HepG2 (cell line): ENCODE results near the gene WASHC3. TPM values are rescaled to one million over a fixed set of nuclear protein-coding genes. Genes with fewer than 3 reads are reported as not detected.

Source experiments
- ARID2 ChIP-seq: sonication (generic); formaldehyde crosslinking; IDR thresholded peaks from 2 replicates; pipeline ENCODE4 v1.8.1; 2022; ENCODE audit warnings: mild to moderate bottlenecking, missing genetic modification reagents, borderline replicate concordance
- BCL6 ChIP-seq: IDR thresholded peaks from 2 replicates; pipeline ENCODE4 v1.6.1; 2016; ENCODE audit warnings: missing genetic modification reagents, missing compliant biosample characterization
- BORCS8-MEF2B ChIP-seq: sonication (generic); formaldehyde crosslinking; IDR thresholded peaks from 2 replicates; pipeline ENCODE4 v1.8.0; 2022; ENCODE audit warnings: mild to moderate bottlenecking, missing genetic modification reagents
- CEBPZ ChIP-seq: IDR thresholded peaks from 2 replicates; pipeline ENCODE4 v1.6.1; 2012; ENCODE audit warnings: low read length, improper control_type of control experiment
- CENPT ChIP-seq: sonication (generic); formaldehyde crosslinking; IDR thresholded peaks from 2 replicates; pipeline ENCODE4 v1.8.0; 2022; ENCODE audit warnings: low read depth, mild to moderate bottlenecking, moderate library complexity, missing genetic modification reagents
- CSRNP1 ChIP-seq: sonication (generic); formaldehyde crosslinking; IDR thresholded peaks from 2 replicates; pipeline ENCODE4 v1.8.1; 2023; ENCODE audit warnings: mild to moderate bottlenecking, missing genetic modification reagents
- DRAP1 ChIP-seq: IDR thresholded peaks from 2 replicates; pipeline ENCODE4 v1.6.1; 2016; ENCODE audit warnings: missing genetic modification reagents, missing compliant biosample characterization
- DZIP1 ChIP-seq: sonication (generic); formaldehyde crosslinking; IDR thresholded peaks from 2 replicates; pipeline ENCODE4 v1.5.0; 2020; ENCODE audit warnings: mild to moderate bottlenecking, missing genetic modification reagents
- HIVEP1 ChIP-seq: sonication (generic); formaldehyde crosslinking; IDR thresholded peaks from 2 replicates; pipeline ENCODE4 v1.4.0; 2020; ENCODE audit warnings: mild to moderate bottlenecking, missing genetic modification reagents
- HNRNPK ChIP-seq: fragments of 200-400 bp; formaldehyde crosslinking; IDR thresholded peaks from 2 replicates; pipeline ENCODE4 v1.6.1; 2018; ENCODE audit warnings: low read length, low read depth, moderate library complexity, mild to moderate bottlenecking; ENCODE audit not compliant: poor library complexity, severe bottlenecking
- JUN ChIP-seq: sonication (generic); formaldehyde crosslinking; IDR thresholded peaks from 2 replicates; pipeline ENCODE4 v1.4.0; 2020; ENCODE audit warnings: mild to moderate bottlenecking, missing genetic modification reagents
- MAF1 ChIP-seq: sonication (generic); formaldehyde crosslinking; IDR thresholded peaks from 2 replicates; pipeline ENCODE4 v1.5.0; 2020; ENCODE audit warnings: missing genetic modification reagents, borderline replicate concordance
- MIXL1 ChIP-seq: IDR thresholded peaks from 2 replicates; pipeline ENCODE4 v1.6.1; 2016
- MXI1 ChIP-seq: IDR thresholded peaks from 3 replicates; pipeline ENCODE4 v1.6.1; 2012; ENCODE audit warnings: low read depth, low read length, inconsistent platforms, borderline replicate concordance
- SAP130 ChIP-seq: IDR thresholded peaks from 2 replicates; pipeline ENCODE4 v1.6.1; 2016; ENCODE audit warnings: low read depth
- SMAD9 ChIP-seq: sonication (generic); formaldehyde crosslinking; IDR thresholded peaks from 2 replicates; pipeline ENCODE4 v1.5.1; 2020; ENCODE audit warnings: mild to moderate bottlenecking, missing genetic modification reagents
- SMARCE1 ChIP-seq: fragments of 450-650 bp; IDR thresholded peaks from 2 replicates; pipeline ENCODE4 v1.6.1; 2017; ENCODE audit warnings: borderline replicate concordance
- SMC3 ChIP-seq: IDR thresholded peaks from 2 replicates; pipeline ENCODE4 v1.6.1; 2011; ENCODE audit warnings: low read length, improper control_type of control experiment
- SP5 ChIP-seq: IDR thresholded peaks from 2 replicates; pipeline ENCODE4 v1.6.1; 2016; ENCODE audit warnings: low read depth, borderline replicate concordance
- THYN1 ChIP-seq: sonication (generic); formaldehyde crosslinking; IDR thresholded peaks from 2 replicates; pipeline ENCODE4 v1.8.1; 2023; ENCODE audit warnings: low read depth, mild to moderate bottlenecking, moderate library complexity, missing genetic modification reagents, borderline replicate concordance
- TP53 ChIP-seq: sonication (generic); formaldehyde crosslinking; conservative IDR thresholded peaks from 2 replicates; pipeline ENCODE4 v1.4.0; 2020; ENCODE audit warnings: missing genetic modification reagents
- ZIK1 ChIP-seq: sonication (generic); formaldehyde crosslinking; IDR thresholded peaks from 2 replicates; pipeline ENCODE4 v1.5.0; 2020; ENCODE audit warnings: mild to moderate bottlenecking, low read depth, missing genetic modification reagents, borderline replicate concordance
- ZNF549 ChIP-seq: sonication (generic); formaldehyde crosslinking; IDR thresholded peaks from 2 replicates; pipeline ENCODE4 v1.5.0; 2020; ENCODE audit warnings: missing genetic modification reagents
- polyA plus RNA-seq, 8 experiments: library from polyadenylated mRNA; depleted of rRNA in 3 of 8; stranded (reverse) in 7 of 8; unstranded in 1 of 8; fragments of >200 nt; fragmentation: Illumina TruSeq in 4 of 8; extraction: Trizol in 4 of 8; gene quantifications; 2 replicates each; pipeline versions ENCODE4 v1.2.1 to v1.2.3, GENCODE V29; 2011 to 2016; ENCODE audit warnings: low read depth in 4 of 8, missing spikeins in 1 of 8, mixed read lengths in 1 of 8; ENCODE audit not compliant: insufficient read depth in 1 of 8
- total RNA-seq, 5 experiments: library from RNA; depleted of rRNA; stranded (reverse); fragments of >200 nt; fragmentation: Illumina TruSeq; extraction: Trizol; gene quantifications; 2 replicates each; pipeline ENCODE4 v1.2.3, GENCODE V29; 2016; ENCODE audit warnings: low read depth in 1 of 5
- TF ChIP-seq, protein P1 (sequence below): sonication (generic); formaldehyde crosslinking; IDR thresholded peaks from 2 replicates; pipeline ENCODE4 v1.5.0; 2020; ENCODE audit warnings: missing genetic modification reagents

The WASHC3 gene
- total and polyA plus RNA-seq, 2 of the 13 experiments (the other 11 are each of a cell fraction or from before 2014, with no cell fraction given), result 32.7 to 47.3 TPM

DNA sequence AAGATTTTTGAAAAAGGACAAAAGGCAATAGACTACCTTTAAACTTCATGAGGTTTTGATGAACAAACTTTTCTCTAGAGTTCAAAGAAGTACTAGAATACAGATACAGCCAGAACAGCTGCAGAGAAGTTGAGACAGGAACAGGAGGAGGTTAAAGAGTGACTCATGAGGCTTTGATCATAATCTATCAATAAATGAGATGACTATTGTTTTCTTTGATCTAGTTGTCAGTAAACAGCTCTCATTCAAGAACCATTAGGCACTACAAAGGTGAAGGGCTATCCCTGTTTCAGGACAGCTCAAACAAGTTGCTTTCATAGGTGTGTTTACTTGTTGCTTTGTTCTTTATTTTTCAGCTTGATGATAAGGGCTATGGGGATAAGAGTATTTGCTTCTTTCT lies 2.4 kb downstream of the WASHC3 start (continued):
- TF ChIP-seq THYN1 (CRISPR knock-in tag) (no peak), HNRNPK (no peak), SMC3 (no peak), BORCS8-MEF2B (CRISPR knock-in tag) (no peak), TP53 (CRISPR knock-in tag) (no peak), DZIP1 (CRISPR knock-in tag) (no peak), SMARCE1 (0 out of 2 replicates have a peak, but pooled peaks have one; percentile 24), CENPT (CRISPR knock-in tag) (no peak), JUN (CRISPR knock-in tag) (peak; percentile 63; the same call in 1 of the 2 replicates), CSRNP1 (CRISPR knock-in tag) (no peak), SAP130 (peak; percentile 82), DRAP1 (CRISPR knock-in tag) (no peak), SMAD9 (no peak), HIVEP1 (CRISPR knock-in tag) (no peak), CEBPZ (no peak), MXI1 (no peak; the same call in 2 of the 3 replicates), ZIK1 (CRISPR knock-in tag) (no peak), ARID2 (CRISPR knock-in tag) (0 out of 2 replicates have a peak, but pooled peaks have one; percentile 27), MIXL1 (CRISPR knock-in tag) (peak; percentile 81), SP5 (peak; percentile 62), BCL6 (CRISPR knock-in tag) (peak; percentile 94), MAF1 (CRISPR knock-in tag) (no peak), ZNF549 (no peak)
- TF ChIP-seq, protein P1, sequence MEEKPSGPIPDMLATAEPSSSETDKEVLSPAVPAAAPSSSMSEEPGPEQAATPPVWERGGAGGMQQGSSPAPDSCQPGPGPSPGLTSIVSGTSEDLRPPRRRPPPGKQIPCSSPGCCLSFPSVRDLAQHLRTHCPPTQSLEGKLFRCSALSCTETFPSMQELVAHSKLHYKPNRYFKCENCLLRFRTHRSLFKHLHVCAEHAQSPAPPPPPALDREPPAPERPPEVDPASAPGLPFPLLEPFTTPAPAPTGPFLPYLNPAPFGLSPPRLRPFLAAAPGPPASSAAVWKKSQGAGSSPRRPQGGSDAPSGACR (CRISPR knock-in tag), result 0 out of 2 replicates have a peak, but pooled peaks have one; percentile 74
